Panc1 (cell line): ENCODE results near the gene NXPH2. TPM values are rescaled to one million over a fixed set of nuclear protein-coding genes. Genes with fewer than 3 reads are reported as not detected.

ENCODE experiments used
- ATAC-seq: fragments of 200-7000 bp; cut with Tn5 transposase; 2 replicates; pipeline ENCODE4 v1.9.1; 2020; ENCODE audit warnings: mild to moderate bottlenecking, moderate library complexity
- BruUV-seq: library from RNA; stranded (reverse); fragments of 400-500 nt; replicated peaks from 2 replicates; lab custom pipeline; 2021; lab: Mats Ljungman, UMichigan
- CTCF ChIA-PET: fragments of 300-600 bp; sonication (Branson Sonifier 250); formaldehyde crosslinking; loops from one replicate; lab custom pipeline; 2022; ENCODE audit warnings: antibody characterized with exemption; lab: Charles Lee
- POLR2A ChIA-PET: fragments of 300-600 bp; sonication (Branson Sonifier 250); formaldehyde crosslinking; loops from one replicate; lab custom pipeline; 2022; ENCODE audit warnings: antibody characterized with exemption; lab: Charles Lee
- DNase-seq: peaks from one replicate; pipeline ENCODE4 v3.0.0-alpha.2; 2010; ENCODE audit warnings: low read depth, low spot score
- H3K27ac ChIP-seq: 2 replicates; pipeline ENCODE4 v1.5.1; 2011; ENCODE audit warnings: mild to moderate bottlenecking, low read length, inconsistent platforms
- H3K27me3 ChIP-seq: fragments of 200-500 bp; sonication (Bioruptor generic); 2 replicates; pipeline ENCODE4 v1.6.0; 2014; ENCODE audit warnings: low read length, inconsistent platforms; ENCODE audit not compliant: control insufficient read depth, insufficient read depth
- H3K36me3 ChIP-seq: fragments of 200-500 bp; sonication (Bioruptor generic); 2 replicates; pipeline ENCODE4 v1.5.1; 2014; ENCODE audit warnings: inconsistent platforms, mild to moderate bottlenecking, low read length, moderate library complexity; ENCODE audit not compliant: control insufficient read depth, insufficient read depth
- H3K4me1 ChIP-seq: 2 replicates; pipeline ENCODE4 v1.5.1; 2011; ENCODE audit warnings: inconsistent platforms, mild to moderate bottlenecking, low read length, moderate library complexity; ENCODE audit not compliant: control insufficient read depth, insufficient read depth
- H3K4me3 ChIP-seq, 2 experiments: 2 replicates each; pipeline ENCODE4 v1.5.1; 2011 to 2012; ENCODE audit warnings: low read depth in 2 of 2, low read length in 2 of 2, mild to moderate bottlenecking in 2 of 2, inconsistent platforms in 1 of 2, moderate library complexity in 1 of 2
- H3K9me3 ChIP-seq: fragments of 200-500 bp; sonication (Bioruptor generic); 2 replicates; pipeline ENCODE4 v1.5.1; 2014; ENCODE audit warnings: low read depth, mild to moderate bottlenecking, inconsistent platforms, low read length, moderate library complexity; ENCODE audit not compliant: control insufficient read depth, insufficient read depth
- CTCF ChIP-seq: fragments of 450-650 bp; IDR thresholded peaks from 2 replicates; pipeline ENCODE4 v1.5.1; 2017; ENCODE audit warnings: mild to moderate bottlenecking
- POLR2AphosphoS5 ChIP-seq: IDR thresholded peaks from 2 replicates; pipeline ENCODE4 v1.6.1; 2012; ENCODE audit warnings: mild to moderate bottlenecking, low read depth, low read length, moderate library complexity
- REST ChIP-seq, 2 experiments: IDR thresholded peaks; 2 replicates each; pipeline ENCODE4 v1.6.1; 2011 to 2012; ENCODE audit warnings: low read depth in 2 of 2, control low read depth in 1 of 2, low read length in 1 of 2, mild to moderate bottlenecking in 1 of 2, moderate library complexity in 1 of 2; ENCODE audit not compliant: insufficient read depth in 1 of 2
- SIN3A ChIP-seq: IDR thresholded peaks from 2 replicates; pipeline ENCODE4 v1.6.1; 2012; ENCODE audit warnings: low read depth, mild to moderate bottlenecking, low read length, moderate library complexity, borderline replicate concordance; ENCODE audit not compliant: insufficient read depth
- TCF7L2 ChIP-seq: IDR thresholded peaks from 2 replicates; pipeline ENCODE4 v1.6.1; 2011; ENCODE audit warnings: mild to moderate bottlenecking, low read depth, low read length, inconsistent platforms
- in situ Hi-C: cut with HindIII; loops from 2 replicates; pipeline ENCODE4 v1.10.0; 2016; ENCODE audit warnings: low sequenced_read_pairs, low pct_unique_long_range_greater_than_20kb
- intact Hi-C: fragments of 100-400 bp; cut with micrococcal nuclease; formaldehyde crosslinking; loops from one replicate; pipeline ENCODE4 v1.10.0; 2022; ENCODE audit not compliant: unreplicated experiment
- total RNA-seq: library from RNA; stranded (reverse); gene quantifications from one replicate; pipeline ENCODE4 v1.2.1, GENCODE V29; 2021; ENCODE audit not compliant: unreplicated experiment

The NXPH2 gene
- total RNA-seq, 1 experiment from 2014 or later, result 5.4 TPM

GRCh38 chr2:138622613-138623012 is 157.6 kb downstream of the NXPH2 start:
- Histone ChIP-seq H3K36me3 (no peaks in the 10 kb centered on the region), H3K27ac (no peak overlapping the region), H3K4me3 (no peak overlapping the region), H3K27me3 (no peaks in the 10 kb centered on the region; the same call in 1 of the 2 replicates), H3K4me1 (no peaks in the 10 kb centered on the region), H3K9me3 (no peaks in the 10 kb centered on the region)
- ChIA-PET CTCF (no interaction called here), POLR2A (no interaction called here)
- no peak for ATAC-seq
- BruUV-seq, result no TSS peak
- intact Hi-C loops, result no loop called here
- no peak for TF ChIP-seq TCF7L2
- no peak for TF ChIP-seq CTCF
- no peak for TF ChIP-seq REST (IDR thresholded peaks at IDR 0.05; ENCODE audit: insufficient read depth in 1 of 2, low read depth in 2 of 2, low read length in 1 of 2)
- no peak for TF ChIP-seq SIN3A
- no peak for TF ChIP-seq POLR2AphosphoS5
- in situ Hi-C loops, result no loop called here
- no peak for DNase-seq

GRCh38 chr2:138621139-138621538 is 159.1 kb downstream of the NXPH2 start:
- no TSS peak for BruUV-seq
- no peak for TF ChIP-seq SIN3A
- TF ChIP-seq REST (IDR thresholded peaks at IDR 0.05; ENCODE audit: insufficient read depth in 1 of 2, low read depth in 2 of 2, low read length in 1 of 2), result no peak
- TF ChIP-seq POLR2AphosphoS5, result no peak
- no peak for TF ChIP-seq TCF7L2
- no peak for TF ChIP-seq CTCF
- H3K27ac ChIP-seq, result no peak overlapping the region
- H3K9me3 ChIP-seq, result no peaks in the 10 kb centered on the region
- H3K36me3 ChIP-seq, result no peaks in the 10 kb centered on the region
- no peaks in the 10 kb centered on the region for H3K4me1 ChIP-seq
- H3K27me3 ChIP-seq, result no peaks in the 10 kb centered on the region; the same call in 1 of the 2 replicates
- DNase-seq (no peak), ATAC-seq (no peak)
- intact Hi-C loops, result no loop called here
- in situ Hi-C loops, result no loop called here
- POLR2A ChIA-PET, result no interaction called here
- CTCF ChIA-PET, result interaction anchor here (0.6 kb wide), 1 partner anchor 27 kb away, joined by 3 read pairs; no protein-coding TSS in a partner anchor
- no peak overlapping the region for H3K4me3 ChIP-seq
